CD14-positive monocyte (primary cell): ENCODE measurements around the gene PRR36. TPM values are rescaled to one million over a fixed set of nuclear protein-coding genes. Genes with fewer than 3 reads are reported as not detected.

ENCODE experiments used
- DNase-seq, 3 donors: peaks; one replicate each; pipeline ENCODE4 v3.0.0-alpha.2; 2011 to 2022
- H2AFZ ChIP-seq: 2 replicates; pipeline ENCODE4 v1.6.0; 2012; ENCODE audit warnings: mild to moderate bottlenecking, low read depth, low read length, inconsistent platforms; ENCODE audit not compliant: insufficient read depth, poor library complexity, severe bottlenecking
- H3K27ac ChIP-seq, 2 donors: 1 replicate in 1 of 2; 2 replicates in 1 of 2; pipeline ENCODE4 v1.5.1; 2012 to 2013; ENCODE audit warnings: low read length in 2 of 2, control low read depth in 1 of 2, inconsistent platforms in 1 of 2, low read depth in 1 of 2, mild to moderate bottlenecking in 1 of 2
- H3K27me3 ChIP-seq, 2 donors: one replicate each; pipeline versions ENCODE4 v1.6.0 to v1.6.1; 2011 to 2013; ENCODE audit warnings: low read length in 2 of 2; ENCODE audit not compliant: control insufficient read depth in 2 of 2, insufficient read depth in 2 of 2
- H3K36me3 ChIP-seq, 2 donors: replicated peaks in 1 of 2; 1 replicate in 1 of 2; 2 replicates in 1 of 2; pipeline versions ENCODE4 v1.5.1 to v1.6.1; 2012 to 2013; ENCODE audit warnings: low read length in 2 of 2, control low read depth in 1 of 2, inconsistent platforms in 1 of 2, mild to moderate bottlenecking in 1 of 2; ENCODE audit not compliant: insufficient read depth in 2 of 2, control insufficient read depth in 1 of 2
- H3K4me1 ChIP-seq, 2 donors: 1 replicate in 1 of 2; 2 replicates in 1 of 2; pipeline versions ENCODE4 v1.5.1 to v1.6.1; 2012 to 2013; ENCODE audit warnings: low read length in 2 of 2, control low read depth in 1 of 2, inconsistent platforms in 1 of 2, mild to moderate bottlenecking in 1 of 2, moderate library complexity in 1 of 2; ENCODE audit not compliant: insufficient read depth in 2 of 2, control insufficient read depth in 1 of 2
- H3K4me2 ChIP-seq: replicated peaks from 2 replicates; pipeline ENCODE3; 2012; ENCODE audit warnings: low read length, moderate library complexity, mild to moderate bottlenecking; ENCODE audit not compliant: poor library complexity, severe bottlenecking; ENCODE audit errors: extremely low read depth
- H3K4me3 ChIP-seq, 3 experiments: fragments of 200-600 bp in 1 of 3; sonication (generic) in 1 of 3; replicated peaks in 1 of 3; 1 replicate in 2 of 3; 2 replicates in 1 of 3; pipeline ENCODE4 v1.5.1; 2011 to 2013; ENCODE audit warnings: low read length in 3 of 3, mild to moderate bottlenecking in 3 of 3, control low read depth in 2 of 3, low read depth in 2 of 3, inconsistent platforms in 1 of 3, moderate library complexity in 1 of 3
- H3K79me2 ChIP-seq: 2 replicates; pipeline ENCODE4 v1.6.0; 2012; ENCODE audit warnings: mild to moderate bottlenecking, control low read depth, inconsistent platforms, low read length, moderate library complexity; ENCODE audit not compliant: insufficient read depth
- H3K9ac ChIP-seq: 2 replicates; pipeline ENCODE4 v1.6.0; 2017; ENCODE audit warnings: low read length, mild to moderate bottlenecking; ENCODE audit not compliant: insufficient read depth, poor library complexity, severe bottlenecking
- H3K9me3 ChIP-seq, 2 donors: replicated peaks in 1 of 2; 1 replicate in 1 of 2; 2 replicates in 1 of 2; pipeline versions ENCODE4 v1.5.1 to v1.6.1; 2012 to 2013; ENCODE audit warnings: low read length in 2 of 2, control low read depth in 1 of 2; ENCODE audit not compliant: control insufficient read depth in 1 of 2, insufficient read depth in 1 of 2
- H4K20me1 ChIP-seq: 2 replicates; pipeline ENCODE4 v1.6.0; 2012; ENCODE audit warnings: mild to moderate bottlenecking, low read length, control low read depth, moderate library complexity; ENCODE audit not compliant: insufficient read depth
- H3K27ac Mint-ChIP-seq, 7 donors: one replicate each; pipeline ENCODE4 v1.8.0; 2020; ENCODE audit warnings: mild to moderate bottlenecking in 7 of 7, mixed read lengths in 7 of 7, moderate library complexity in 6 of 7, inconsistent platforms in 2 of 7
- H3K27me3 Mint-ChIP-seq, 3 donors: one replicate each; pipeline ENCODE4 v1.8.0; 2021 to 2022; ENCODE audit warnings: low read depth in 3 of 3, mild to moderate bottlenecking in 3 of 3, mixed read lengths in 3 of 3, moderate library complexity in 3 of 3, inconsistent platforms in 1 of 3
- H3K36me3 Mint-ChIP-seq, 2 donors: one replicate each; pipeline ENCODE4 v1.8.0; 2020; ENCODE audit warnings: mixed read lengths in 2 of 2, inconsistent platforms in 1 of 2, mild to moderate bottlenecking in 1 of 2
- H3K4me1 Mint-ChIP-seq: one replicate; pipeline ENCODE4 v1.8.0; 2020; ENCODE audit warnings: mild to moderate bottlenecking, mixed read lengths
- H3K4me3 Mint-ChIP-seq, 2 donors: one replicate each; pipeline ENCODE4 v1.8.0; 2020; ENCODE audit warnings: mild to moderate bottlenecking in 2 of 2, mixed read lengths in 2 of 2, moderate library complexity in 1 of 2
- H3K9me3 Mint-ChIP-seq, 7 donors: one replicate each; pipeline ENCODE4 v1.8.0; 2020 to 2022; ENCODE audit warnings: mixed read lengths in 7 of 7, mild to moderate bottlenecking in 6 of 7, moderate library complexity in 6 of 7, inconsistent platforms in 2 of 7
- CTCF ChIP-seq: fragments of 200-600 bp; IDR thresholded peaks from one replicate; pipeline ENCODE4 v1.8.0; 2022; ENCODE audit warnings: antibody characterized with exemption, mild to moderate bottlenecking
- WGBS: methylation state at CpG from one replicate; pipeline ENCODE4 v1.1.5; 2013; ENCODE audit warnings: missing lambda C conversion rate; ENCODE audit not compliant: insufficient coverage; 5-methylcytosine and 5-hydroxymethylcytosine counted together
- intact Hi-C, 2 donors: fragments of 100-400 bp; cut with micrococcal nuclease; formaldehyde crosslinking; loops; one replicate each; pipeline versions ENCODE4 v1.15.0 to v1.15.1; 2023
- polyA plus RNA-seq, 3 donors: library from polyadenylated mRNA; depleted of rRNA in 1 of 3; unstranded in 2 of 3; stranded (reverse) in 1 of 3; fragments of 300-500 nt in 2 of 3; fragments of >200 nt in 1 of 3; fragmentation: Illumina TruSeq in 2 of 3; gene quantifications; 1 replicate in 2 of 3; 2 replicates in 1 of 3; pipeline ENCODE4 v1.2.3, GENCODE V29; 2012 to 2021

PRR36 gene
- polyA plus RNA-seq, 3 donors = not detected

DNA sequence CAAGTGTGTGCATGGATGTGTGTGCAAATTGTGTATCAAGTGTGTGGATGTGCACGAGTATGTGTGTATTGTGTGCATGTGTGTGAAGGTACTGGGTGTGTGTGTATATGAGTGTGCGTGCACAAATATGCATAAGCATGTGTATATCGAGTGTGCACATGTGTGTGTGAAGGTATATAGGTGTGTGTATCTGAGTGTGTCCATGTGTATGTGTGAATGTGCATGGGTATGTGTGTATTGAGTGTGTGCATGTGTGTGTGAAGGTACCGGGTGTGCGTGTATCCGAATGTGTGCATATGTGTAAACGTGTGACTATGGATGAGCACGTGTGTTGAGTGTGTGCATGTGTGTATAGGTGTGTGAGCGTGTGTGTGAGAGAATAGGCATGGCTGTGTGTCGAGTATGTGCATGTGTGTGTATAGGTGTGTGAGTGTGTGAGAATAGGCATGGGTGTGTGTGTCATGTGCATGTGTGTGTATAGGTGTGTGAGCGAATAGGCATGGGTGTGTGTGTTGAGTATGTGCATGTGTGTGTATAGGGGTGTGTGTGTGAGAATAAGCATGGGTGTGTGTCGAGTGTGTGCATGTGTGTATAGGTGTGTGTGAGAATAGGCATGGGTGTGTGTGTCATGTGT lies 31.4 kb downstream of the PRR36 start:
- Histone ChIP-seq H3K27me3 (no peaks in the 10 kb centered on the region), H3K9ac (no peak overlapping the region), H3K4me2 (no peak overlapping the region), H3K9me3 (no peaks in the 10 kb centered on the region), H3K27ac (no peak overlapping the region), H3K36me3 (no peaks in the 10 kb centered on the region), H4K20me1 (no peaks in the 10 kb centered on the region), H3K4me1 (no peaks in the 10 kb centered on the region), H2AFZ (no peak overlapping the region), H3K79me2 (no peaks in the 10 kb centered on the region), H3K4me3 (no peak overlapping the region)
- no peak overlapping the region for H3K4me3 Mint-ChIP-seq
- TF ChIP-seq CTCF = no peak
- intact Hi-C loops = no loop called here
- WGBS = over 99% methylated on average over 12 of the region's 12 CpGs
- no peak for DNase-seq
- no peak overlapping the region for H3K27ac Mint-ChIP-seq
- peaks cover 5% of the 10 kb centered on the region for H3K4me1 Mint-ChIP-seq
- H3K9me3 Mint-ChIP-seq = peaks cover 0 to 5% (median 0%) of the 10 kb centered on the region in 7 donors
- peaks cover 0 to 6% (median 1%) of the 10 kb centered on the region in 3 donors for H3K27me3 Mint-ChIP-seq
- peaks cover 0 to 3% of the 10 kb centered on the region in 2 donors for H3K36me3 Mint-ChIP-seq

DNA sequence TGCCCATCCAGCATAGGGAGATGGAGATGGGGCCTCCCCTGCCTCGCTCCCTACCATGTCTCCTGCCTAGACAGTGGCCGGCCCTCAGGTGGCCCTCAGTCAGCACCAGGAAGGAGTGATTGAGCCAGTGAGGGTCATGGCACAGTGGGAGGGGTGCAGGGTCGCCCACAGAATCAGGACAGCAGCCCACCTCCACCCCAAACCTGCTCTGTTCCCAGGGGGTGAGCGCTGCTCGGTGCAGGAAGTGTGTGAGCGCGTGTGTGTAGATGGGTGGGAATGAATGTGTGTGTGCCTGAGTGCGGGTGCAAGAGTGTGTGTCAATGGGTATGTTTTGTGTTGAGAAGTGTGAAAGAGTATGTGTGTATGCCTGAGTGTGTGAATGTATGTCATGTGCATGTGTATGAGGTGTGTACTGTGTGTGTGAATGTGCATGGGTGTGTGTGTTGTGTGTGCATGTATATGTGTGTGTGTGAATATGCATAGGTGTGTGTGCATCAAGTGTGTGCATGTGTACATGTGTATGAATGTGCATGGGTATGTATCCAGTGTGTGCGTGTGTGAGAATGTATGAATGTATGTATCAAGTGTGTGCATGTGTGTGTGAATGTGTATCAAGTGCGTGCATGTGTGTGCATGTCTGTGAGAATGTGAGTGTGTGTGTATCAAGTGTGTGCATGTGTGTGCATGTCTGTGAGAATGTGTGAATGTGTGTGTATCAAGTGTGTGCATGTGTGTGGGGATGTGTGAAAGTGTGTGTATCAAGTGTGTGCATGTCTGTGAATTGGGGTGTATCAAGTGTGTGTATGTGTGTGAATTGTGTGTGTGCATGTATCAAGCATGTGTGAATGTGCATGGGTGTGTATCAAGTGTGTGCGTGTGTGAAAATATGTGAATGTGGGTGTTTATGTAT lies 32.2 kb downstream of the PRR36 start:
- H3K4me1 Mint-ChIP-seq = peaks cover 5% of the 10 kb centered on the region
- no peak overlapping the region for H3K9ac ChIP-seq
- no peaks in the 10 kb centered on the region for H3K27me3 ChIP-seq
- no peak for DNase-seq
- H3K4me1 ChIP-seq = no peaks in the 10 kb centered on the region
- peaks cover 0 to 5% (median 0%) of the 10 kb centered on the region in 7 donors for H3K9me3 Mint-ChIP-seq
- H3K36me3 ChIP-seq = no peaks in the 10 kb centered on the region
- H4K20me1 ChIP-seq = no peaks in the 10 kb centered on the region
- no peak overlapping the region for H3K4me3 Mint-ChIP-seq
- no peak for TF ChIP-seq CTCF
- H3K4me3 ChIP-seq = no peak overlapping the region
- H3K27ac Mint-ChIP-seq = no peak overlapping the region
- no peak overlapping the region for H3K4me2 ChIP-seq
- H2AFZ ChIP-seq = no peak overlapping the region
- no peaks in the 10 kb centered on the region for H3K79me2 ChIP-seq
- H3K36me3 Mint-ChIP-seq = peaks cover 0 to 3% of the 10 kb centered on the region in 2 donors
- H3K9me3 ChIP-seq = no peaks in the 10 kb centered on the region
- peaks cover 0 to 6% (median 1%) of the 10 kb centered on the region in 3 donors for H3K27me3 Mint-ChIP-seq
- no peak overlapping the region for H3K27ac ChIP-seq
- WGBS = 98% methylated on average over 9 of the region's 11 CpGs
- intact Hi-C loops = no loop called here
